Heart right ventricle (tissue), 16 donors: Measurements from ENCODE around the gene SH3RF2. TPM values are rescaled to one million over a fixed set of nuclear protein-coding genes. Genes with fewer than 3 reads are reported as not detected.

ENCODE experiments used
- ATAC-seq, 8 donors: fragments of 200-7000 bp; cut with Tn5 transposase; one replicate each; pipeline ENCODE4 v1.9.1; 2020; ENCODE audit warnings: mild to moderate bottlenecking in 8 of 8, moderate library complexity in 8 of 8, moderate number of reproducible peaks in 1 of 8
- DNase-seq, 2 donors: peaks; one replicate each; pipeline ENCODE4 v3.0.0-alpha.2; 2020
- H3K27ac ChIP-seq, 10 donors: fragments of 200-600 bp; sonication (generic) in 2 of 10; one replicate each; pipeline versions ENCODE4 v1.5.0 to v1.8.0; 2020 to 2022; ENCODE audit warnings: mild to moderate bottlenecking in 3 of 10
- H3K27me3 ChIP-seq, 7 donors: fragments of 200-600 bp; one replicate each; pipeline ENCODE4 v1.8.0; 2021 to 2022; ENCODE audit warnings: mild to moderate bottlenecking in 2 of 7
- H3K36me3 ChIP-seq, 9 donors: fragments of 200-600 bp; sonication (generic) in 1 of 9; one replicate each; pipeline versions ENCODE4 v1.5.0 to v1.8.0; 2020 to 2022; ENCODE audit warnings: mild to moderate bottlenecking in 2 of 9
- H3K4me1 ChIP-seq, 9 donors: fragments of 200-600 bp; sonication (generic) in 1 of 9; one replicate each; pipeline versions ENCODE4 v1.5.0 to v1.8.0; 2020 to 2022; ENCODE audit warnings: mild to moderate bottlenecking in 4 of 9
- H3K4me3 ChIP-seq, 10 donors: fragments of 200-600 bp; sonication (generic) in 2 of 10; one replicate each; pipeline versions ENCODE4 v1.5.0 to v1.8.0; 2020 to 2022; ENCODE audit warnings: mild to moderate bottlenecking in 7 of 10, moderate library complexity in 2 of 10
- H3K9me3 ChIP-seq, 11 donors: fragments of 200-600 bp in 10 of 11; sonication (generic) in 2 of 11; one replicate each; pipeline versions ENCODE4 v1.5.0 to v1.8.0; 2013 to 2022; ENCODE audit warnings: mild to moderate bottlenecking in 2 of 11, control low read depth in 1 of 11, moderate library complexity in 1 of 11
- WGBS, 2 donors: extraction: QIAGEN DNeasy Blood & Tissue Kit; methylation state at CpG; one replicate each; pipeline ENCODE4 v1.1.7; 2013; ENCODE audit warnings: inconsistent platforms in 1 of 2; 5-methylcytosine and 5-hydroxymethylcytosine counted together
- intact Hi-C, 10 donors: fragments of 100-400 bp; cut with DNase I; formaldehyde crosslinking; loops; one replicate each; pipeline versions ENCODE4 v1.11.1 to v1.14.2; 2022
- polyA plus RNA-seq, 2 donors: library from polyadenylated mRNA; stranded (reverse); fragments of 200-250 nt; gene quantifications; one replicate each; pipeline ENCODE4 v1.2.3, GENCODE V29; 2013
- total RNA-seq, 10 donors: library from RNA; stranded (reverse); fragmentation: NEBNext Ultra II Directional in 3 of 10; extraction: Animal tissue kit (Norgen Biotek cat#: 25700) in 3 of 10; gene quantifications; one replicate each; pipeline versions ENCODE4 v1.2.1 to v1.2.4, GENCODE V29; 2021 to 2023
- TF ChIP-seq, protein P1 (sequence below), 9 donors: fragments of 200-600 bp; sonication (generic) in 2 of 9; IDR thresholded peaks; one replicate each; pipeline versions ENCODE4 v1.5.0 to v1.8.0; 2021 to 2022; ENCODE audit warnings: antibody characterized with exemption in 9 of 9, mild to moderate bottlenecking in 5 of 9, moderate library complexity in 1 of 9
- donor health status: Arrhythmogenic right ventricular cardiomyopathy.
- donor health status: ischemic (EF 13 %, LVEDD 7.1; RV severe dilation, severe dysfunction).
- donor health status: healthy with polysubstance abuse.
- donor health status: DM: no; HTN: yes; CAD: no.
- donor health status: DM: no; HTN: no; CAD: no.
- donor health status: ischemic (EF 25% LVEDD 6.9; RV normal size, moderate dysfunction).
- donor health status: ischemic (EF 25% LVEDD 5.7; RV mildly dilated, moderate dysfunction).
- donor health status: healthy.
- donor health status: DM: yes; HTN: yes; CAD: no.
- donor health status: Ischemic cardiomyopathy.
- donor health status: ischemic (EF 35%, LVEDD 5.7; RV mildly dilated, moderate dysfunction).
- donor health status: nonischemic (EF 11% LVEDD 7.7; RV severe dilation, severe dysfunction).
- donor health status: DM: yes; HTN: yes; CAD: no.
- donor health status: PGD.
- donor health status: ischemic (EF 29% LVEDD 5.4; RV normal size, mild dysfunction).
- donor health status: nonischemic (EF 23%, LVEDD 6.1; RV moderate dilation, normal function).

The SH3RF2 gene
- total and polyA plus RNA-seq, 12 donors = 32.9 to 887 (median 219) TPM

GRCh38 chr5:145920542-145921210, 15.7 kb upstream of the SH3RF2 start:
- Histone ChIP-seq H3K36me3 (no peaks in the 10 kb centered on the region), H3K4me1 (peaks cover 0 to 17% (median 0%) of the 10 kb centered on the region in 9 donors), H3K27ac (no peak overlapping the region), H3K9me3 (no peaks in the 10 kb centered on the region), H3K4me3 (no peak overlapping the region), H3K27me3 (no peaks in the 10 kb centered on the region)
- 66 to 78% methylated on average over 1 of the region's 1 CpG for WGBS, 2 donors
- no peak for ATAC-seq
- no peak for DNase-seq
- intact Hi-C loops = no loop called here
- TF ChIP-seq, protein P1, sequence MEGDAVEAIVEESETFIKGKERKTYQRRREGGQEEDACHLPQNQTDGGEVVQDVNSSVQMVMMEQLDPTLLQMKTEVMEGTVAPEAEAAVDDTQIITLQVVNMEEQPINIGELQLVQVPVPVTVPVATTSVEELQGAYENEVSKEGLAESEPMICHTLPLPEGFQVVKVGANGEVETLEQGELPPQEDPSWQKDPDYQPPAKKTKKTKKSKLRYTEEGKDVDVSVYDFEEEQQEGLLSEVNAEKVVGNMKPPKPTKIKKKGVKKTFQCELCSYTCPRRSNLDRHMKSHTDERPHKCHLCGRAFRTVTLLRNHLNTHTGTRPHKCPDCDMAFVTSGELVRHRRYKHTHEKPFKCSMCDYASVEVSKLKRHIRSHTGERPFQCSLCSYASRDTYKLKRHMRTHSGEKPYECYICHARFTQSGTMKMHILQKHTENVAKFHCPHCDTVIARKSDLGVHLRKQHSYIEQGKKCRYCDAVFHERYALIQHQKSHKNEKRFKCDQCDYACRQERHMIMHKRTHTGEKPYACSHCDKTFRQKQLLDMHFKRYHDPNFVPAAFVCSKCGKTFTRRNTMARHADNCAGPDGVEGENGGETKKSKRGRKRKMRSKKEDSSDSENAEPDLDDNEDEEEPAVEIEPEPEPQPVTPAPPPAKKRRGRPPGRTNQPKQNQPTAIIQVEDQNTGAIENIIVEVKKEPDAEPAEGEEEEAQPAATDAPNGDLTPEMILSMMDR (IDR thresholded peaks at IDR 0.05) = no peak

DNA sequence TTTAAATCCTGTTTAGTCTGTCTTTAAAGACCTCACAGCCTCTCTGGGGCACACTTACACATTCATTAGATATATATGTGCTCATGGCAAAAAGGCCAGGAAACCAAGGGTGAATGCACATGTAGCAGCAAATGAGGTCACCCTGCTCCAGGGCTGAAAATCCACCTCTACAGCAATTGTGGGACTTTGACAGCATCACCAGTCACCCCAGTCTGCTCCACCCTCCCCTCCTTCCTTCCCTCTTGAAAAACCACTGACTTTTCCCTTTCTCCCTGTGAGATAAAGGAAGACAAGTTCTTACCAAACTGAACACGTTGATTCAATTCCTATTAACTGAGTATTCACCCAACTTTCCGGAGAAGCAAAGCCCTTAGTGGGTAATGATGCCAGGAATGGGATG, 15.2 kb upstream of the SH3RF2 start:
- no peaks in the 10 kb centered on the region for H3K36me3 ChIP-seq
- TF ChIP-seq, protein P1 (IDR thresholded peaks at IDR 0.05) = no peak
- no peaks in the 10 kb centered on the region for H3K27me3 ChIP-seq
- intact Hi-C loops = no loop called here
- WGBS, 2 donors = 70 to 77% methylated on average over 2 of the region's 2 CpGs
- no peaks in the 10 kb centered on the region for H3K9me3 ChIP-seq
- no peak overlapping the region for H3K27ac ChIP-seq
- ATAC-seq (no peak), DNase-seq (no peak)
- H3K4me3 ChIP-seq = no peak overlapping the region
- H3K4me1 ChIP-seq = peaks cover 0 to 17% (median 0%) of the 10 kb centered on the region in 9 donors

DNA sequence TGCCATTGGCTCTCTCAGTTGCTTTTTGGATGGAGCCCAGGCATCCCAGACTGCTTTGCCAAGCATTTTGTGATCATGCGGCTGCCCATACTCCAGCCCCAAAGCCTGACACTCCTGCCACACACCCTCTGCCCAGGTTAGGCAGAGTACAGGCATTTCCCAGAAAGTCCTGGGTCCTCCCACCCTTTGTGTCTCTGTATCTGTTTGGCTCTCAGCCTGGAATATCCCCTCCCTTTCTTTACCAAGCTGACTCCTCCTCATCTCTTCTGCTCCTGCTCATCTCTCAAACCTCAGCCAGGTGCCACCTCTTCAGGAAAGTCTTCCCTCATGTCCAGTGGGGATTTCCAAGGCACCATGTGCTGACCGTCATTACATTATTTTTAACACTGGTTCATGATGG, 14.3 kb upstream of the SH3RF2 start:
- peaks cover 0 to 14% (median 0%) of the 10 kb centered on the region in 9 donors for H3K4me1 ChIP-seq
- TF ChIP-seq, protein P1 (IDR thresholded peaks at IDR 0.05) = no peak
- no peaks in the 10 kb centered on the region for H3K27me3 ChIP-seq
- ATAC-seq = no peak
- no peaks in the 10 kb centered on the region for H3K9me3 ChIP-seq
- DNase-seq = no peak
- H3K4me3 ChIP-seq = no peak overlapping the region
- intact Hi-C loops = no loop called here
- H3K36me3 ChIP-seq = no peaks in the 10 kb centered on the region
- H3K27ac ChIP-seq = no peak overlapping the region
- 70 to 88% methylated on average over 2 of the region's 2 CpGs for WGBS, 2 donors

- no peaks in the 10 kb centered on the region for H3K9me3 ChIP-seq
- DNase-seq (no peak), ATAC-seq (no peak)
- no peak overlapping the region for H3K27ac ChIP-seq
- H3K36me3 ChIP-seq = no peaks in the 10 kb centered on the region
- H3K4me3 ChIP-seq = no peak overlapping the region
- WGBS, 2 donors = 95 to 97% methylated on average over 3 of the region's 3 CpGs
- TF ChIP-seq, protein P1 (IDR thresholded peaks at IDR 0.05) = no peak
- no peaks in the 10 kb centered on the region for H3K27me3 ChIP-seq
- intact Hi-C loops = no loop called here
- H3K4me1 ChIP-seq = peaks cover 0 to 8% (median 0%) of the 10 kb centered on the region in 9 donors
These were observed 13.0 kb upstream of the SH3RF2 start for GRCh38 chr5:145923405-145923804.
